DND-41 (cell line): ENCODE results near the gene PLPP3.

Experiments
- EZH2 ChIP-seq: IDR thresholded peaks from 3 replicates; pipeline ENCODE4 v1.6.1; 2012; ENCODE audit warnings: borderline replicate concordance, low read depth, mild to moderate bottlenecking, moderate library complexity, low read length, inconsistent platforms; ENCODE audit not compliant: severe bottlenecking
- TF ChIP-seq, protein P1 (sequence below): IDR thresholded peaks from 2 replicates; pipeline ENCODE4 v1.5.1; 2012; ENCODE audit warnings: borderline replicate concordance, low read length, moderate library complexity, mild to moderate bottlenecking; ENCODE audit not compliant: poor library complexity, severe bottlenecking; ENCODE audit errors: extremely low read depth

- TF ChIP-seq, protein P1, sequence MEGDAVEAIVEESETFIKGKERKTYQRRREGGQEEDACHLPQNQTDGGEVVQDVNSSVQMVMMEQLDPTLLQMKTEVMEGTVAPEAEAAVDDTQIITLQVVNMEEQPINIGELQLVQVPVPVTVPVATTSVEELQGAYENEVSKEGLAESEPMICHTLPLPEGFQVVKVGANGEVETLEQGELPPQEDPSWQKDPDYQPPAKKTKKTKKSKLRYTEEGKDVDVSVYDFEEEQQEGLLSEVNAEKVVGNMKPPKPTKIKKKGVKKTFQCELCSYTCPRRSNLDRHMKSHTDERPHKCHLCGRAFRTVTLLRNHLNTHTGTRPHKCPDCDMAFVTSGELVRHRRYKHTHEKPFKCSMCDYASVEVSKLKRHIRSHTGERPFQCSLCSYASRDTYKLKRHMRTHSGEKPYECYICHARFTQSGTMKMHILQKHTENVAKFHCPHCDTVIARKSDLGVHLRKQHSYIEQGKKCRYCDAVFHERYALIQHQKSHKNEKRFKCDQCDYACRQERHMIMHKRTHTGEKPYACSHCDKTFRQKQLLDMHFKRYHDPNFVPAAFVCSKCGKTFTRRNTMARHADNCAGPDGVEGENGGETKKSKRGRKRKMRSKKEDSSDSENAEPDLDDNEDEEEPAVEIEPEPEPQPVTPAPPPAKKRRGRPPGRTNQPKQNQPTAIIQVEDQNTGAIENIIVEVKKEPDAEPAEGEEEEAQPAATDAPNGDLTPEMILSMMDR, result no peak
- TF ChIP-seq EZH2, result no peak
Observed at GRCh38 chr1:56444960-56445646, 134.3 kb downstream of the PLPP3 start.
